SH-SY5Y (cell line): ENCODE results near the gene REC114.

ENCODE experiments used
- GATA2 ChIP-seq: IDR thresholded peaks from 2 replicates; pipeline ENCODE4 v1.6.1; 2011; ENCODE audit warnings: mild to moderate bottlenecking, low read depth, low read length
- GATA3 ChIP-seq: IDR thresholded peaks from 2 replicates; pipeline ENCODE4 v1.6.1; 2011; ENCODE audit warnings: low read depth, mild to moderate bottlenecking, low read length, moderate library complexity

DNA sequence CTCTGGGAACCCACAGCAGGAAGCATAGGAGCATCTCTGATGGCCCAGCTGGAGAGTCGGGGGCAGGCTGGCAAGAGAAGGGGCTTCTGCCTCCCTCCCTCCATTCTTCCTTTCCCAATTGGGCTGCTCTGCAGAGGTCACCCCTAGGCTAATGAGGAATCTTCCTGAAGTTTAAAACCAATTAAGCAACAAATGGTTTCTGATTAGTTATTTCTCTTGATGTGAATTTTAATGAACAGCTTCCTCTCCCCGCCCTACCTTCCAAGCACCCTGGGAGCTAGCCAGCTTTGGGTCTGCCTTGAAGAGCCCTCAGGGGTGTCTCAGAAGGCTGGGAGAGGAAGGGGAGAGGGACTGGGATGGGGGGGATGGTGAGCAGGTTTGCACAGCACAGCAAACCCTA, 49.6 kb upstream of the REC114 start:
- TF ChIP-seq GATA2 (no peak), GATA3 (no peak)
